Adrenal gland (tissue), 5 donors: ENCODE results near the gene PCSK1N.

ENCODE experiments used
- POLR2A ChIP-seq, 2 donors: fragments of 450-650 bp; IDR thresholded peaks; one replicate each; pipeline ENCODE4 v1.6.1; 2017; ENCODE audit warnings: antibody characterized with exemption in 2 of 2, mild to moderate bottlenecking in 2 of 2, moderate library complexity in 1 of 2
- TF ChIP-seq, protein P1 (sequence below), 6 experiments: fragments of 450-650 bp in 4 of 6; fragments of 200-600 bp in 2 of 6; sonication (generic) in 1 of 6; IDR thresholded peaks; 1 replicate in 5 of 6; 2 replicates in 1 of 6; pipeline versions ENCODE4 v1.5.1 to v1.8.0; 2016 to 2021; ENCODE audit warnings: antibody characterized with exemption in 6 of 6, mild to moderate bottlenecking in 2 of 6, moderate library complexity in 1 of 6
- donor health status: DM: no; HTN: no; CAD: no.

DNA sequence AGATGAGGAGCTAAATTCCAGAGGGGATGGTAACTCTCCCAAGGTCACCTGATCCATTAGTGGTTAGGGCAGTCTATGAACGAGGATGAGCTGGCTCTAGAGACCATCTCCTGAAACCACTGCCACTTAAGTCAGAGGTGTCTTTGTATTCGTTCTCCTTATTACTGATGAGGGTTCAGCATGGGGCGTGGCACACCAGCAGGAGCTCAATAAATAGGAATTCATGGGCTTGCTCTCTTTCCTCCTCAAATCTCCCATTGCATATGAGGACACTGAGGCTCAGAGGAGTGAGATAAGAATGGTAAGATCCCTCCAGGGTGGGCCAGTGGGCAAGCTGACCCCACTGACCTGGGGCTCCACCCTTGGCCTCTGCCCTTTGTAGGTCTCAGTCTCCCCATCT is 50.7 kb downstream of the PCSK1N start:
- TF ChIP-seq, protein P1, sequence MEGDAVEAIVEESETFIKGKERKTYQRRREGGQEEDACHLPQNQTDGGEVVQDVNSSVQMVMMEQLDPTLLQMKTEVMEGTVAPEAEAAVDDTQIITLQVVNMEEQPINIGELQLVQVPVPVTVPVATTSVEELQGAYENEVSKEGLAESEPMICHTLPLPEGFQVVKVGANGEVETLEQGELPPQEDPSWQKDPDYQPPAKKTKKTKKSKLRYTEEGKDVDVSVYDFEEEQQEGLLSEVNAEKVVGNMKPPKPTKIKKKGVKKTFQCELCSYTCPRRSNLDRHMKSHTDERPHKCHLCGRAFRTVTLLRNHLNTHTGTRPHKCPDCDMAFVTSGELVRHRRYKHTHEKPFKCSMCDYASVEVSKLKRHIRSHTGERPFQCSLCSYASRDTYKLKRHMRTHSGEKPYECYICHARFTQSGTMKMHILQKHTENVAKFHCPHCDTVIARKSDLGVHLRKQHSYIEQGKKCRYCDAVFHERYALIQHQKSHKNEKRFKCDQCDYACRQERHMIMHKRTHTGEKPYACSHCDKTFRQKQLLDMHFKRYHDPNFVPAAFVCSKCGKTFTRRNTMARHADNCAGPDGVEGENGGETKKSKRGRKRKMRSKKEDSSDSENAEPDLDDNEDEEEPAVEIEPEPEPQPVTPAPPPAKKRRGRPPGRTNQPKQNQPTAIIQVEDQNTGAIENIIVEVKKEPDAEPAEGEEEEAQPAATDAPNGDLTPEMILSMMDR (IDR thresholded peaks at IDR 0.05) = no peak
- no peak for TF ChIP-seq POLR2A (IDR thresholded peaks at IDR 0.05)
